Hepatocyte (in vitro differentiated cells): ENCODE data around the gene SBF1.

Experiments
- EZH2 ChIP-seq: fragments of 200-600 bp; sonication (generic); IDR thresholded peaks from 2 replicates; pipeline ENCODE4 v1.6.1; 2016; ENCODE audit warnings: antibody characterized with exemption, mild to moderate bottlenecking, borderline replicate concordance
- EZH2phosphoT487 ChIP-seq: fragments of 200-600 bp; sonication (generic); IDR thresholded peaks from one replicate; pipeline ENCODE4 v1.6.1; 2018; ENCODE audit warnings: antibody characterized with exemption, mild to moderate bottlenecking, low read depth, moderate library complexity; ENCODE audit not compliant: unreplicated experiment, severe bottlenecking
- TF ChIP-seq, protein P1 (sequence below): fragments of 200-600 bp; sonication (generic); IDR thresholded peaks from 2 replicates; pipeline ENCODE4 v1.5.1; 2016; ENCODE audit warnings: antibody characterized with exemption, mild to moderate bottlenecking; ENCODE audit not compliant: poor library complexity

DNA sequence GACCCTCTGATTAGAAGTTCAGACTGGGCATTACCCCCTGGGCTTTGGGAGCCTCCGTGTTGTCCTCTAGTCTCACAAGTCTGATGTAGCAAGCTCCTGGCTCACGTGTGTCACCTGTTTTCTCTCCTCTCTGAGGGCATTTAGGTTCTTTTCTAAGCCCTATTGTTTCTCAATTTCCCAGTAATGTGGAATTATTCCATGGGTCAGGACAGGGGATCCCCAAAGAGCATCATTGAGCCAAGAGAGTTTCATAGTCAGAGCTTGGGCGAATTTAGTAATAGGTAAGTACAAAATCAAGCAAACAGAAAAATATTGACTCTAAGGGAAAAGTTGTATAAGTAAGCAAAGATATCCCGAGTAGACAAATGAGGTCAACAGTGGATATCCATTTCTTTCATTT, 74.4 kb downstream of the SBF1 start:
- TF ChIP-seq, protein P1, sequence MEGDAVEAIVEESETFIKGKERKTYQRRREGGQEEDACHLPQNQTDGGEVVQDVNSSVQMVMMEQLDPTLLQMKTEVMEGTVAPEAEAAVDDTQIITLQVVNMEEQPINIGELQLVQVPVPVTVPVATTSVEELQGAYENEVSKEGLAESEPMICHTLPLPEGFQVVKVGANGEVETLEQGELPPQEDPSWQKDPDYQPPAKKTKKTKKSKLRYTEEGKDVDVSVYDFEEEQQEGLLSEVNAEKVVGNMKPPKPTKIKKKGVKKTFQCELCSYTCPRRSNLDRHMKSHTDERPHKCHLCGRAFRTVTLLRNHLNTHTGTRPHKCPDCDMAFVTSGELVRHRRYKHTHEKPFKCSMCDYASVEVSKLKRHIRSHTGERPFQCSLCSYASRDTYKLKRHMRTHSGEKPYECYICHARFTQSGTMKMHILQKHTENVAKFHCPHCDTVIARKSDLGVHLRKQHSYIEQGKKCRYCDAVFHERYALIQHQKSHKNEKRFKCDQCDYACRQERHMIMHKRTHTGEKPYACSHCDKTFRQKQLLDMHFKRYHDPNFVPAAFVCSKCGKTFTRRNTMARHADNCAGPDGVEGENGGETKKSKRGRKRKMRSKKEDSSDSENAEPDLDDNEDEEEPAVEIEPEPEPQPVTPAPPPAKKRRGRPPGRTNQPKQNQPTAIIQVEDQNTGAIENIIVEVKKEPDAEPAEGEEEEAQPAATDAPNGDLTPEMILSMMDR: no peak
- TF ChIP-seq EZH2phosphoT487: no peak
- no peak for TF ChIP-seq EZH2
